Neural progenitor cell (in vitro differentiated cells): ENCODE measurements around the gene CATSPER3.

ENCODE experiments used
- EZH2 ChIP-seq: fragments of 200-600 bp; sonication (generic); IDR thresholded peaks from 2 replicates; pipeline ENCODE4 v1.6.1; 2017; ENCODE audit warnings: antibody characterized with exemption, mild to moderate bottlenecking, moderate library complexity
- TF ChIP-seq, protein P1 (sequence below): fragments of 200-600 bp; sonication (generic); IDR thresholded peaks from 2 replicates; pipeline ENCODE4 v1.5.1; 2017; ENCODE audit warnings: antibody characterized with exemption, mild to moderate bottlenecking

DNA sequence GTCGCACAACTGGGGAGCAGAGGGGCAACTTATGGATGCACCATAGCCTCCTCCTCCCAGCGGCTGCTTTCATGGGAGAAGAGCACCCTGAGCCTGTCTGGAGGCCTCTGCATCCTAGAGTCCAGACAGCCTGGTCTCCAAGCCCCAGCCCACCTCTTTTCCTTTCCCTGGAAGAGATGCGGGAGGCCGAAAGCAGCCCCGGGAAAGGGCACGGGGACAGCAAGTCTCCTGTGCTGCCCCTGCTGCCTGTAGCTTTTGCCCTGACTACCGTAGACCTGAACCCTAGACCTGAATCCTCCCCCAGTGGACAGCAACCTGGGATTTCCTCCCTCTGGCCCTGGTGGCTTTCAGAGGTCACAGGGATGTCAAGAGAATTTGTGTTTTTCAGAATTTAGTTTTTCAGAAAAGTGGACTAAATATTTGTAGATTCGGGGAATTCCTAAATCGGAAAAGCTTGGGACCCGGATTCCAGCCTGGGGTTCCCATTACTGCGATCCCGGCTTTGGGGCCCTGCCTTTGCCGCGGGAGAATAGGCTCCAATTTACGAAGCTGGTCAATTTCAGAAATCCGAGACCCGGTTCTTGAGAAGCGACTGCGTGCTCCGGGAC lies 70.6 kb downstream of the CATSPER3 start:
- TF ChIP-seq, protein P1, sequence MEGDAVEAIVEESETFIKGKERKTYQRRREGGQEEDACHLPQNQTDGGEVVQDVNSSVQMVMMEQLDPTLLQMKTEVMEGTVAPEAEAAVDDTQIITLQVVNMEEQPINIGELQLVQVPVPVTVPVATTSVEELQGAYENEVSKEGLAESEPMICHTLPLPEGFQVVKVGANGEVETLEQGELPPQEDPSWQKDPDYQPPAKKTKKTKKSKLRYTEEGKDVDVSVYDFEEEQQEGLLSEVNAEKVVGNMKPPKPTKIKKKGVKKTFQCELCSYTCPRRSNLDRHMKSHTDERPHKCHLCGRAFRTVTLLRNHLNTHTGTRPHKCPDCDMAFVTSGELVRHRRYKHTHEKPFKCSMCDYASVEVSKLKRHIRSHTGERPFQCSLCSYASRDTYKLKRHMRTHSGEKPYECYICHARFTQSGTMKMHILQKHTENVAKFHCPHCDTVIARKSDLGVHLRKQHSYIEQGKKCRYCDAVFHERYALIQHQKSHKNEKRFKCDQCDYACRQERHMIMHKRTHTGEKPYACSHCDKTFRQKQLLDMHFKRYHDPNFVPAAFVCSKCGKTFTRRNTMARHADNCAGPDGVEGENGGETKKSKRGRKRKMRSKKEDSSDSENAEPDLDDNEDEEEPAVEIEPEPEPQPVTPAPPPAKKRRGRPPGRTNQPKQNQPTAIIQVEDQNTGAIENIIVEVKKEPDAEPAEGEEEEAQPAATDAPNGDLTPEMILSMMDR, result no peak
- no peak for TF ChIP-seq EZH2
